CD4-positive, alpha-beta T cell (primary cell): ENCODE results near the gene SCGB1A1. TPM values are rescaled to one million over a fixed set of nuclear protein-coding genes. Genes with fewer than 3 reads are reported as not detected.

ENCODE experiments used
- ATAC-seq: fragments of 200-7000 bp; cut with Tn5 transposase; one replicate; pipeline ENCODE4 v1.10.0; 2022; ENCODE audit warnings: mild to moderate bottlenecking; ENCODE audit not compliant: poor library complexity
- CTCF ChIA-PET: fragments of 350-600 bp; sonication (Branson Sonifier 250); formaldehyde crosslinking; loops from one replicate; lab custom pipeline; 2021; ENCODE audit warnings: antibody characterized with exemption, inconsistent platforms; lab: Charles Lee
- POLR2A ChIA-PET: fragments of 350-600 bp; sonication (Branson Sonifier 250); formaldehyde crosslinking; loops from one replicate; lab custom pipeline; 2021; ENCODE audit warnings: antibody characterized with exemption, inconsistent platforms; lab: Charles Lee
- DNase-seq, 14 experiments: peaks; one replicate each; pipeline ENCODE4 v3.0.0-alpha.2; 2013 to 2020; ENCODE audit warnings: mixed read lengths in 2 of 14
- H3K27ac ChIP-seq, 2 donors: one replicate each; pipeline versions ENCODE4 v1.5.1 to v1.7.0; 2013; ENCODE audit warnings: low read length in 2 of 2, low read depth in 1 of 2, mild to moderate bottlenecking in 1 of 2
- H3K27me3 ChIP-seq, 2 experiments: 1 replicate in 1 of 2; 2 replicates in 1 of 2; pipeline versions ENCODE4 v1.6.1 to v1.7.0; 2013; ENCODE audit warnings: low read length in 2 of 2, control low read depth in 1 of 2, mild to moderate bottlenecking in 1 of 2, moderate library complexity in 1 of 2; ENCODE audit not compliant: insufficient read depth in 2 of 2, control insufficient read depth in 1 of 2
- H3K36me3 ChIP-seq: one replicate; pipeline ENCODE4 v1.6.1; 2013; ENCODE audit warnings: low read length, control low read depth; ENCODE audit not compliant: insufficient read depth
- H3K4me1 ChIP-seq: one replicate; pipeline ENCODE4 v1.6.1; 2013; ENCODE audit warnings: low read length, control low read depth; ENCODE audit not compliant: insufficient read depth
- H3K4me3 ChIP-seq: one replicate; pipeline ENCODE4 v1.5.1; 2013; ENCODE audit warnings: mild to moderate bottlenecking, low read length, moderate library complexity
- H3K9me3 ChIP-seq, 2 experiments: 1 replicate in 1 of 2; 2 replicates in 1 of 2; pipeline versions ENCODE4 v1.6.1 to v1.7.0; 2013; ENCODE audit warnings: low read length in 2 of 2, mild to moderate bottlenecking in 2 of 2, control low read depth in 1 of 2, moderate library complexity in 1 of 2; ENCODE audit not compliant: control insufficient read depth in 1 of 2, insufficient read depth in 1 of 2
- H3K27ac Mint-ChIP-seq: one replicate; pipeline ENCODE4 v1.8.0; 2020; ENCODE audit warnings: mixed read lengths
- H3K27me3 Mint-ChIP-seq: one replicate; pipeline ENCODE4 v1.8.0; 2021; ENCODE audit warnings: mixed read lengths
- H3K36me3 Mint-ChIP-seq: one replicate; pipeline ENCODE4 v1.8.0; 2021; ENCODE audit warnings: low read depth, mixed read lengths
- H3K4me1 Mint-ChIP-seq: one replicate; pipeline ENCODE4 v1.8.0; 2021; ENCODE audit warnings: low read depth, mixed read lengths
- H3K4me3 Mint-ChIP-seq: one replicate; pipeline ENCODE4 v1.8.0; 2020; ENCODE audit warnings: mild to moderate bottlenecking, mixed read lengths
- H3K9me3 Mint-ChIP-seq: one replicate; pipeline ENCODE4 v1.8.0; 2020; ENCODE audit warnings: mixed read lengths
- intact Hi-C, 2 experiments: fragments of 100-400 bp; cut with DNase I in 1 of 2; cut with micrococcal nuclease in 1 of 2; formaldehyde crosslinking; loops; one replicate each; pipeline versions ENCODE4 v1.15.1 to v1.9.0; 2023 to 2025; cut with DNase I, micrococcal nuclease
- total RNA-seq, 174 experiments: library from RNA in 2 of 174; stranded (reverse) in 2 of 174; gene quantifications; one replicate each; pipeline ENCODE4 v1.2.3 and lab custom pipeline; 2021 to 2026
- TF ChIP-seq, protein P1 (sequence below): fragments of 200-600 bp; IDR thresholded peaks from one replicate; pipeline ENCODE4 v1.8.0; 2022; ENCODE audit warnings: antibody characterized with exemption, mild to moderate bottlenecking

The SCGB1A1 gene
- total RNA-seq, 2 experiments from 2014 or later = not detected

DNA sequence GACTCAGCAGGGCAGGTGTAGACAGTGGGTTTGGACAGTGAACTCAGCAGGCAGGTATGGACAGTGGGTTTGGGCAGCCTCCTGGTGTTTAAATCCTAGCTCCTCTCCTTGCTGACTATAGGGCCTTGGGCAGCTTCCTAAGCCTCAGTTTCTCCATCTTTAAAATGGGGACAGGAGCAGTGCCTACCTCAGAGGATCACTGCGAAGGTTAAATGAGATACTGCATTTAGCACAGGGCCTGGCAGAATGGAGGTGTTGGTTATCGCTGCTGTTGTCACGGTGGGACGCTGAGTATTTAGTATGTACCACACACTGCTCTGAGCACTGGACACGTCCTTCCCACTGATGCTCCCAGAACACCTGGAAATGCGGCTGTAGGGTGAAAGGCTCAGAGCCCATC lies 14.4 kb upstream of the SCGB1A1 start:
- no peak overlapping the region for H3K4me3 ChIP-seq
- DNase-seq (no peak), ATAC-seq (no peak)
- ChIA-PET POLR2A (no interaction called here), CTCF (no interaction called here)
- Mint-ChIP-seq H3K9me3 (no peaks in the 10 kb centered on the region), H3K27me3 (no peaks in the 10 kb centered on the region), H3K4me3 (no peak overlapping the region), H3K4me1 (peaks cover 23% of the 10 kb centered on the region), H3K27ac (no peak overlapping the region), H3K36me3 (no peaks in the 10 kb centered on the region)
- H3K9me3 ChIP-seq = no peaks in the 10 kb centered on the region
- TF ChIP-seq, protein P1, sequence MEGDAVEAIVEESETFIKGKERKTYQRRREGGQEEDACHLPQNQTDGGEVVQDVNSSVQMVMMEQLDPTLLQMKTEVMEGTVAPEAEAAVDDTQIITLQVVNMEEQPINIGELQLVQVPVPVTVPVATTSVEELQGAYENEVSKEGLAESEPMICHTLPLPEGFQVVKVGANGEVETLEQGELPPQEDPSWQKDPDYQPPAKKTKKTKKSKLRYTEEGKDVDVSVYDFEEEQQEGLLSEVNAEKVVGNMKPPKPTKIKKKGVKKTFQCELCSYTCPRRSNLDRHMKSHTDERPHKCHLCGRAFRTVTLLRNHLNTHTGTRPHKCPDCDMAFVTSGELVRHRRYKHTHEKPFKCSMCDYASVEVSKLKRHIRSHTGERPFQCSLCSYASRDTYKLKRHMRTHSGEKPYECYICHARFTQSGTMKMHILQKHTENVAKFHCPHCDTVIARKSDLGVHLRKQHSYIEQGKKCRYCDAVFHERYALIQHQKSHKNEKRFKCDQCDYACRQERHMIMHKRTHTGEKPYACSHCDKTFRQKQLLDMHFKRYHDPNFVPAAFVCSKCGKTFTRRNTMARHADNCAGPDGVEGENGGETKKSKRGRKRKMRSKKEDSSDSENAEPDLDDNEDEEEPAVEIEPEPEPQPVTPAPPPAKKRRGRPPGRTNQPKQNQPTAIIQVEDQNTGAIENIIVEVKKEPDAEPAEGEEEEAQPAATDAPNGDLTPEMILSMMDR = no peak
- no peaks in the 10 kb centered on the region for H3K27me3 ChIP-seq
- intact Hi-C loops = no loop called here
- no peaks in the 10 kb centered on the region for H3K36me3 ChIP-seq
- H3K4me1 ChIP-seq = peaks cover 36% of the 10 kb centered on the region
- no peak overlapping the region for H3K27ac ChIP-seq

DNA sequence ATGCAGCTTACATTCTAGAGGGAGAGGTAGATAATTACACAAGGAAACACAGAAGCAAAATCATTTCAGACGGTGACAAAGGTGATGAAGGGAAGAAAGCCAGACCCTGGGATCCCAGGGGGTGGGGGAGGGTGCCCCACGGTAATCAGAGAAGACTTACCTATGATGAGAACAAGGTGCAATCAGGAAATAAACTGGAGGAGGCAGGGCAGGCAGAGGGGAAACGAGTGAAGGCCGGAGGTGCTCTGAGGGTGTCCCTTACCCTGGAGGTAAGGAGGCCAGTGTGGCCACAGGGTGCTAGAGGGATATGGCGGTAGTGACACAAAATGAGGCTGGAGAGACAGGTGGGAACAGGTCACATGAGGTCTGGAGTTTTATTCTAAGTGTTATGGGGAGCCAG lies 13.9 kb upstream of the SCGB1A1 start:
- Histone ChIP-seq H3K36me3 (no peaks in the 10 kb centered on the region), H3K27ac (no peak overlapping the region), H3K4me3 (no peak overlapping the region), H3K4me1 (peaks cover 32% of the 10 kb centered on the region), H3K27me3 (no peaks in the 10 kb centered on the region), H3K9me3 (no peaks in the 10 kb centered on the region)
- Mint-ChIP-seq H3K27me3 (no peaks in the 10 kb centered on the region), H3K27ac (no peak overlapping the region), H3K4me1 (peaks cover 23% of the 10 kb centered on the region), H3K9me3 (no peaks in the 10 kb centered on the region), H3K36me3 (no peaks in the 10 kb centered on the region), H3K4me3 (no peak overlapping the region)
- DNase-seq (no peak), ATAC-seq (no peak)
- CTCF ChIA-PET = no interaction called here
- intact Hi-C loops = no loop called here
- TF ChIP-seq, protein P1 = no peak
- POLR2A ChIA-PET = no interaction called here

DNA sequence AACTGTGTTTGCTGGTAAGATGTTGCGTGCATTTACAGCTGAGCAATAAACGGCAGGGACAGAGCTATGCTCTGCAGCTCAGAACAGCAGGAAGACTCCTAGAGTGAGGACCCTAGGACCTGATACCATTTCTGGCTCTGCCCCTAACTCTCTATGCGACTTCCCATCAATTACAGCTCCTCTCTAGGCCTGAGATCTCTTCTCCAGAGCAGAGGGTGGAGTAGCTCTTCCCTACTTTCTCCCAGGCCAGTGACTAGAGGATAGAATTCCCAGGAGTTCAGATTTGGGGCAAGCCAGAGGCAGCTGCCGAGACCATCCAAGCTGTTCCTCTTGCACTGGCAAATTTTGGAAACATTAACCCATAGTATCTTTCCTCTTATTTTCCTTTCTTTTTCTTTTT lies 12.8 kb upstream of the SCGB1A1 start:
- Mint-ChIP-seq H3K27ac (no peak overlapping the region), H3K9me3 (no peaks in the 10 kb centered on the region), H3K36me3 (no peaks in the 10 kb centered on the region), H3K27me3 (no peaks in the 10 kb centered on the region), H3K4me1 (peaks cover 23% of the 10 kb centered on the region), H3K4me3 (no peak overlapping the region)
- no peak for DNase-seq
- peaks cover 20% of the 10 kb centered on the region for H3K4me1 ChIP-seq
- no peak for ATAC-seq
- CTCF ChIA-PET = interaction anchor here (1.0 kb wide), 2 partner anchors 13 to 19 kb away, joined by 3 read pairs; no protein-coding TSS in a partner anchor
- no peaks in the 10 kb centered on the region for H3K36me3 ChIP-seq
- TF ChIP-seq, protein P1 = no peak
- no peaks in the 10 kb centered on the region for H3K9me3 ChIP-seq
- intact Hi-C loops = no loop called here
- H3K4me3 ChIP-seq = no peak overlapping the region
- no peaks in the 10 kb centered on the region for H3K27me3 ChIP-seq
- H3K27ac ChIP-seq = no peak overlapping the region
- POLR2A ChIA-PET = no interaction called here
